Panc1 (cell line): ENCODE results near the gene GID8. TPM values are rescaled to one million over a fixed set of nuclear protein-coding genes. Genes with fewer than 3 reads are reported as not detected.
A peak's percentile ranks its signal among the peaks of the same experiment; 100 is the strongest.

Experiments used
- ATAC-seq: fragments of 200-7000 bp; cut with Tn5 transposase; 2 replicates; pipeline ENCODE4 v1.9.1; 2020; ENCODE audit warnings: mild to moderate bottlenecking, moderate library complexity
- BruUV-seq: library from RNA; stranded (reverse); fragments of 400-500 nt; replicated peaks from 2 replicates; lab custom pipeline; 2021; lab: Mats Ljungman, UMichigan
- CTCF ChIA-PET: fragments of 300-600 bp; sonication (Branson Sonifier 250); formaldehyde crosslinking; loops from one replicate; lab custom pipeline; 2022; ENCODE audit warnings: antibody characterized with exemption; lab: Charles Lee
- POLR2A ChIA-PET: fragments of 300-600 bp; sonication (Branson Sonifier 250); formaldehyde crosslinking; loops from one replicate; lab custom pipeline; 2022; ENCODE audit warnings: antibody characterized with exemption; lab: Charles Lee
- DNase-seq: peaks from one replicate; pipeline ENCODE4 v3.0.0-alpha.2; 2010; ENCODE audit warnings: low read depth, low spot score
- H3K27ac ChIP-seq: 2 replicates; pipeline ENCODE4 v1.5.1; 2011; ENCODE audit warnings: mild to moderate bottlenecking, low read length, inconsistent platforms
- H3K27me3 ChIP-seq: fragments of 200-500 bp; sonication (Bioruptor generic); 2 replicates; pipeline ENCODE4 v1.6.0; 2014; ENCODE audit warnings: low read length, inconsistent platforms; ENCODE audit not compliant: control insufficient read depth, insufficient read depth
- H3K36me3 ChIP-seq: fragments of 200-500 bp; sonication (Bioruptor generic); 2 replicates; pipeline ENCODE4 v1.5.1; 2014; ENCODE audit warnings: inconsistent platforms, mild to moderate bottlenecking, low read length, moderate library complexity; ENCODE audit not compliant: control insufficient read depth, insufficient read depth
- H3K4me1 ChIP-seq: 2 replicates; pipeline ENCODE4 v1.5.1; 2011; ENCODE audit warnings: inconsistent platforms, mild to moderate bottlenecking, low read length, moderate library complexity; ENCODE audit not compliant: control insufficient read depth, insufficient read depth
- H3K4me3 ChIP-seq, 2 experiments: 2 replicates each; pipeline ENCODE4 v1.5.1; 2011 to 2012; ENCODE audit warnings: low read depth in 2 of 2, low read length in 2 of 2, mild to moderate bottlenecking in 2 of 2, inconsistent platforms in 1 of 2, moderate library complexity in 1 of 2
- H3K9me3 ChIP-seq: fragments of 200-500 bp; sonication (Bioruptor generic); 2 replicates; pipeline ENCODE4 v1.5.1; 2014; ENCODE audit warnings: low read depth, mild to moderate bottlenecking, inconsistent platforms, low read length, moderate library complexity; ENCODE audit not compliant: control insufficient read depth, insufficient read depth
- CTCF ChIP-seq: fragments of 450-650 bp; IDR thresholded peaks from 2 replicates; pipeline ENCODE4 v1.5.1; 2017; ENCODE audit warnings: mild to moderate bottlenecking
- POLR2AphosphoS5 ChIP-seq: IDR thresholded peaks from 2 replicates; pipeline ENCODE4 v1.6.1; 2012; ENCODE audit warnings: mild to moderate bottlenecking, low read depth, low read length, moderate library complexity
- SIN3A ChIP-seq: IDR thresholded peaks from 2 replicates; pipeline ENCODE4 v1.6.1; 2012; ENCODE audit warnings: low read depth, mild to moderate bottlenecking, low read length, moderate library complexity, borderline replicate concordance; ENCODE audit not compliant: insufficient read depth
- TCF7L2 ChIP-seq: IDR thresholded peaks from 2 replicates; pipeline ENCODE4 v1.6.1; 2011; ENCODE audit warnings: mild to moderate bottlenecking, low read depth, low read length, inconsistent platforms
- in situ Hi-C: cut with HindIII; loops from 2 replicates; pipeline ENCODE4 v1.10.0; 2016; ENCODE audit warnings: low sequenced_read_pairs, low pct_unique_long_range_greater_than_20kb
- intact Hi-C: fragments of 100-400 bp; cut with micrococcal nuclease; formaldehyde crosslinking; loops from one replicate; pipeline ENCODE4 v1.10.0; 2022; ENCODE audit not compliant: unreplicated experiment
- total RNA-seq: library from RNA; stranded (reverse); gene quantifications from one replicate; pipeline ENCODE4 v1.2.1, GENCODE V29; 2021; ENCODE audit not compliant: unreplicated experiment
- TF ChIP-seq, protein P1 (sequence below), 2 experiments: IDR thresholded peaks; 2 replicates each; pipeline ENCODE4 v1.6.1; 2011 to 2012; ENCODE audit warnings: low read depth in 2 of 2, control low read depth in 1 of 2, low read length in 1 of 2, mild to moderate bottlenecking in 1 of 2, moderate library complexity in 1 of 2; ENCODE audit not compliant: insufficient read depth in 1 of 2

Gene GID8
- total RNA-seq, 1 experiment from 2014 or later, result 37.3 TPM

DNA sequence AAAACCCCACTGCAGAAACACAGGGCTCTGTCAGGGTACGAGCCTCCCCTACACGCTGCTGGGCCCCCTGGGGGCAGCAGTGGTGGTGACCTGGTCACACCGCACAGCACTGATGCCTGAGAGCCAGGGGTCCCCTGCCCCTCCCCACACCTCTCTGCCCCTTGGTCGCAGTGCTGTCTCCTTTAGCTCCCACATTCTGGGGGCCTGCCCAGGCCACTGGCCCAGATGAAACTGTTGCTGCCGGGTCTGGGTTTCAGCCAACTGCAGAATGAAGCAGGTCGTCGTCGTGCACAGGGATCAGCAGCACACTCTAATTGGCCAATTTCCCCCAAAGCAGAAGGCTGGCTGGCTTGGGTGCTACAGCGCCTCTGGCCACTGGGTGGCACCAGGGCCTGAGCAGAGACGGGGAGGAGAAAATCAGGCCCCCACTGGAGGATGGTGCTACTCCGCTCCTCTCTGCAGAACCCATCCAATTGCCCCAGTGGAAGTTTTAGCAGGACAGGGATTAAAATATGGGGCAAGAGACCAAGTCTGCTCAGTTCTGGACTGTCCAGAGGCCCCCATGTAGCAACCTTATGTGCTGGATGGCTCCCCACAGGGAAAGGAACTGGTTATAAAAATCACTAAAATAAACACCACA lies 37.8 kb upstream of the GID8 start:
- ChIA-PET POLR2A (no interaction called here), CTCF (interaction anchor here (1.0 kb wide), 1 partner anchor 10 kb away, joined by 3 read pairs; no protein-coding TSS in a partner anchor)
- no peak for DNase-seq
- TF ChIP-seq CTCF, result peak; percentile 93
- TF ChIP-seq POLR2AphosphoS5, result no peak; the same call in 1 of the 2 replicates
- in situ Hi-C loops (no loop called here), intact Hi-C loops (no loop called here)
- H3K36me3 ChIP-seq, result peaks cover 29% of the 10 kb centered on the region
- H3K27me3 ChIP-seq, result no peaks in the 10 kb centered on the region
- no peak overlapping the region for H3K27ac ChIP-seq
- H3K4me3 ChIP-seq, result no peak overlapping the region
- no peaks in the 10 kb centered on the region for H3K9me3 ChIP-seq
- no TSS peak for BruUV-seq
- peak; percentile 94 for ATAC-seq
- H3K4me1 ChIP-seq, result peaks cover 24% of the 10 kb centered on the region

- H3K4me1 ChIP-seq, result peaks cover 24% of the 10 kb centered on the region
- peaks cover 34% of the 10 kb centered on the region for H3K36me3 ChIP-seq
- in situ Hi-C loops (no loop called here), intact Hi-C loops (no loop called here)
- H3K4me3 ChIP-seq, result no peak overlapping the region
- H3K27ac ChIP-seq, result no peak overlapping the region
- no TSS peak for BruUV-seq
- CTCF ChIA-PET, result interaction anchor here (0.9 to 1.1 kb wide), 2 partner anchors 22 to 78 kb away, joined by 3 read pairs; no protein-coding TSS in a partner anchor
- ATAC-seq, result peak; percentile 65
- DNase-seq, result no peak
- TF ChIP-seq CTCF (no peak; the same call in 1 of the 2 replicates), TCF7L2 (no peak), SIN3A (no peak), POLR2AphosphoS5 (no peak; the same call in 1 of the 2 replicates)
- TF ChIP-seq, protein P1, sequence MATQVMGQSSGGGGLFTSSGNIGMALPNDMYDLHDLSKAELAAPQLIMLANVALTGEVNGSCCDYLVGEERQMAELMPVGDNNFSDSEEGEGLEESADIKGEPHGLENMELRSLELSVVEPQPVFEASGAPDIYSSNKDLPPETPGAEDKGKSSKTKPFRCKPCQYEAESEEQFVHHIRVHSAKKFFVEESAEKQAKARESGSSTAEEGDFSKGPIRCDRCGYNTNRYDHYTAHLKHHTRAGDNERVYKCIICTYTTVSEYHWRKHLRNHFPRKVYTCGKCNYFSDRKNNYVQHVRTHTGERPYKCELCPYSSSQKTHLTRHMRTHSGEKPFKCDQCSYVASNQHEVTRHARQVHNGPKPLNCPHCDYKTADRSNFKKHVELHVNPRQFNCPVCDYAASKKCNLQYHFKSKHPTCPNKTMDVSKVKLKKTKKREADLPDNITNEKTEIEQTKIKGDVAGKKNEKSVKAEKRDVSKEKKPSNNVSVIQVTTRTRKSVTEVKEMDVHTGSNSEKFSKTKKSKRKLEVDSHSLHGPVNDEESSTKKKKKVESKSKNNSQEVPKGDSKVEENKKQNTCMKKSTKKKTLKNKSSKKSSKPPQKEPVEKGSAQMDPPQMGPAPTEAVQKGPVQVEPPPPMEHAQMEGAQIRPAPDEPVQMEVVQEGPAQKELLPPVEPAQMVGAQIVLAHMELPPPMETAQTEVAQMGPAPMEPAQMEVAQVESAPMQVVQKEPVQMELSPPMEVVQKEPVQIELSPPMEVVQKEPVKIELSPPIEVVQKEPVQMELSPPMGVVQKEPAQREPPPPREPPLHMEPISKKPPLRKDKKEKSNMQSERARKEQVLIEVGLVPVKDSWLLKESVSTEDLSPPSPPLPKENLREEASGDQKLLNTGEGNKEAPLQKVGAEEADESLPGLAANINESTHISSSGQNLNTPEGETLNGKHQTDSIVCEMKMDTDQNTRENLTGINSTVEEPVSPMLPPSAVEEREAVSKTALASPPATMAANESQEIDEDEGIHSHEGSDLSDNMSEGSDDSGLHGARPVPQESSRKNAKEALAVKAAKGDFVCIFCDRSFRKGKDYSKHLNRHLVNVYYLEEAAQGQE (IDR thresholded peaks at IDR 0.05; ENCODE audit: insufficient read depth in 1 of 2, low read depth in 2 of 2, low read length in 1 of 2), result no peak
- POLR2A ChIA-PET, result interaction anchor here (0.9 kb wide), 1 partner anchor 15 kb away, joined by 13 read pairs; no protein-coding TSS in a partner anchor
- H3K27me3 ChIP-seq, result no peaks in the 10 kb centered on the region
- no peaks in the 10 kb centered on the region for H3K9me3 ChIP-seq
Observed at GRCh38 chr20:62900692-62901584, 37.0 kb upstream of the GID8 start.
